ENCODE measurements around the gene NDUFS1.

- no peak for TF ChIP-seq POLR2A (IDR thresholded peaks at IDR 0.05; ENCODE audit: low read depth, low read length)
- TF ChIP-seq USF2 (IDR thresholded peaks at IDR 0.05; ENCODE audit: low read depth, low read length), result no peak
- TF ChIP-seq, protein P1, sequence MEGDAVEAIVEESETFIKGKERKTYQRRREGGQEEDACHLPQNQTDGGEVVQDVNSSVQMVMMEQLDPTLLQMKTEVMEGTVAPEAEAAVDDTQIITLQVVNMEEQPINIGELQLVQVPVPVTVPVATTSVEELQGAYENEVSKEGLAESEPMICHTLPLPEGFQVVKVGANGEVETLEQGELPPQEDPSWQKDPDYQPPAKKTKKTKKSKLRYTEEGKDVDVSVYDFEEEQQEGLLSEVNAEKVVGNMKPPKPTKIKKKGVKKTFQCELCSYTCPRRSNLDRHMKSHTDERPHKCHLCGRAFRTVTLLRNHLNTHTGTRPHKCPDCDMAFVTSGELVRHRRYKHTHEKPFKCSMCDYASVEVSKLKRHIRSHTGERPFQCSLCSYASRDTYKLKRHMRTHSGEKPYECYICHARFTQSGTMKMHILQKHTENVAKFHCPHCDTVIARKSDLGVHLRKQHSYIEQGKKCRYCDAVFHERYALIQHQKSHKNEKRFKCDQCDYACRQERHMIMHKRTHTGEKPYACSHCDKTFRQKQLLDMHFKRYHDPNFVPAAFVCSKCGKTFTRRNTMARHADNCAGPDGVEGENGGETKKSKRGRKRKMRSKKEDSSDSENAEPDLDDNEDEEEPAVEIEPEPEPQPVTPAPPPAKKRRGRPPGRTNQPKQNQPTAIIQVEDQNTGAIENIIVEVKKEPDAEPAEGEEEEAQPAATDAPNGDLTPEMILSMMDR (conservative IDR thresholded peaks at IDR 0.05; ENCODE audit: low read depth, low read length), result no peak
- no peak for TF ChIP-seq CHD1 (IDR thresholded peaks at IDR 0.05; ENCODE audit: low read depth, low read length)
- no peak for TF ChIP-seq RAD21 (IDR thresholded peaks at IDR 0.05; ENCODE audit: low read length)
- no peak for TF ChIP-seq RFX5 (IDR thresholded peaks at IDR 0.05; ENCODE audit: low read depth, low read length)
- TF ChIP-seq MXI1 (IDR thresholded peaks at IDR 0.05; ENCODE audit: borderline replicate concordance, low read depth, low read length), result no peak
These were observed 63.5 kb downstream of the NDUFS1 start for GRCh38 chr2:206095536-206096332.

Data from IMR-90 (cell line).